ENCODE measurements around the gene C9orf85.
"Not testable (repeated sequence)": the region's sequence is repeated elsewhere in the genome, so short reads cannot be mapped to it uniquely, and the experiment has no call there.

C9orf85 gene

GRCh38 chr9:71980266-71981190 is 69.1 kb downstream of the C9orf85 start:
- H3K9ac ChIP-seq (ENCODE audit: low read depth, low read length): no peak overlapping the region
- 90% methylated on average over 3 of the region's 5 CpGs for WGBS
- H3K4me1 ChIP-seq (ENCODE audit: insufficient read depth, low read length): peaks cover 16% of the 10 kb centered on the region
- H3K27ac ChIP-seq (ENCODE audit: low read depth, low read length): no peak overlapping the region
- no peaks in the 10 kb centered on the region for H3K27me3 ChIP-seq (ENCODE audit: insufficient read depth, low read length)
- no peaks in the 10 kb centered on the region for H3K36me3 ChIP-seq (ENCODE audit: insufficient read depth, low read length)
- no peak overlapping the region for H3K4me3 ChIP-seq (ENCODE audit: low read length)
- H3K9me3 ChIP-seq (ENCODE audit: insufficient read depth, low read depth, low read length): no peaks in the 10 kb centered on the region

- Histone ChIP-seq H3K4me1 (ENCODE audit: insufficient read depth, low read length) (peaks cover 19% of the 10 kb centered on the region), H3K9me3 (ENCODE audit: insufficient read depth, low read depth, low read length) (no peaks in the 10 kb centered on the region), H3K27me3 (ENCODE audit: insufficient read depth, low read length) (no peaks in the 10 kb centered on the region), H3K4me3 (ENCODE audit: low read length) (no peak overlapping the region), H3K27ac (ENCODE audit: low read depth, low read length) (no peak overlapping the region), H3K9ac (ENCODE audit: low read depth, low read length) (no peak overlapping the region), H3K36me3 (ENCODE audit: insufficient read depth, low read length) (no peaks in the 10 kb centered on the region)
- 100% methylated on average over 2 of the region's 2 CpGs for WGBS
Observed at GRCh38 chr9:71981944-71982343, 70.5 kb downstream of the C9orf85 start.

- Histone ChIP-seq H3K4me1 (ENCODE audit: insufficient read depth, low read length) (peaks cover 19% of the 10 kb centered on the region), H3K27ac (ENCODE audit: low read depth, low read length) (no peak overlapping the region), H3K4me3 (ENCODE audit: low read length) (no peak overlapping the region), H3K36me3 (ENCODE audit: insufficient read depth, low read length) (no peaks in the 10 kb centered on the region), H3K9ac (ENCODE audit: low read depth, low read length) (no peak overlapping the region), H3K27me3 (ENCODE audit: insufficient read depth, low read length) (no peaks in the 10 kb centered on the region), H3K9me3 (ENCODE audit: insufficient read depth, low read depth, low read length) (no peaks in the 10 kb centered on the region)
- WGBS: 91% methylated on average over 2 of the region's 2 CpGs
Observed at GRCh38 chr9:71984403-71984802, 73.0 kb downstream of the C9orf85 start.

GRCh38 chr9:71984831-71985281 is 73.4 kb downstream of the C9orf85 start:
- Histone ChIP-seq H3K4me3 (ENCODE audit: low read length) (no peak overlapping the region), H3K27me3 (ENCODE audit: insufficient read depth, low read length) (no peaks in the 10 kb centered on the region), H3K9me3 (ENCODE audit: insufficient read depth, low read depth, low read length) (no peaks in the 10 kb centered on the region), H3K36me3 (ENCODE audit: insufficient read depth, low read length) (no peaks in the 10 kb centered on the region), H3K9ac (ENCODE audit: low read depth, low read length) (no peak overlapping the region), H3K27ac (ENCODE audit: low read depth, low read length) (no peak overlapping the region), H3K4me1 (ENCODE audit: insufficient read depth, low read length) (peaks cover 19% of the 10 kb centered on the region)
- WGBS: 75% methylated on average over 5 of the region's 7 CpGs

- no peak overlapping the region for H3K4me3 ChIP-seq (ENCODE audit: low read length)
- H3K9ac ChIP-seq (ENCODE audit: low read depth, low read length): no peak overlapping the region
- H3K36me3 ChIP-seq (ENCODE audit: insufficient read depth, low read length): no peaks in the 10 kb centered on the region
- H3K27me3 ChIP-seq (ENCODE audit: insufficient read depth, low read length): no peaks in the 10 kb centered on the region
- no peak overlapping the region for H3K27ac ChIP-seq (ENCODE audit: low read depth, low read length)
- no peaks in the 10 kb centered on the region for H3K9me3 ChIP-seq (ENCODE audit: insufficient read depth, low read depth, low read length)
- peaks cover 19% of the 10 kb centered on the region for H3K4me1 ChIP-seq (ENCODE audit: insufficient read depth, low read length)
- 44% methylated on average over 10 of the region's 10 CpGs for WGBS
Observed at GRCh38 chr9:71985297-71985911, 74.0 kb downstream of the C9orf85 start.

- Histone ChIP-seq H3K4me3 (ENCODE audit: low read length) (no peak overlapping the region), H3K36me3 (ENCODE audit: insufficient read depth, low read length) (no peaks in the 10 kb centered on the region), H3K9me3 (ENCODE audit: insufficient read depth, low read depth, low read length) (no peaks in the 10 kb centered on the region), H3K4me1 (ENCODE audit: insufficient read depth, low read length) (peaks cover 19% of the 10 kb centered on the region), H3K27me3 (ENCODE audit: insufficient read depth, low read length) (no peaks in the 10 kb centered on the region), H3K27ac (ENCODE audit: low read depth, low read length) (no peak overlapping the region), H3K9ac (ENCODE audit: low read depth, low read length) (no peak overlapping the region)
- 92% methylated on average over 3 of the region's 3 CpGs for WGBS
Observed at GRCh38 chr9:71986900-71987299, 75.5 kb downstream of the C9orf85 start.

- Histone ChIP-seq H3K27ac (ENCODE audit: low read depth, low read length) (no peak overlapping the region), H3K27me3 (ENCODE audit: insufficient read depth, low read length) (no peaks in the 10 kb centered on the region), H3K4me1 (ENCODE audit: insufficient read depth, low read length) (peaks cover 19% of the 10 kb centered on the region), H3K9ac (ENCODE audit: low read depth, low read length) (no peak overlapping the region), H3K4me3 (ENCODE audit: low read length) (no peak overlapping the region), H3K36me3 (ENCODE audit: insufficient read depth, low read length) (no peaks in the 10 kb centered on the region), H3K9me3 (ENCODE audit: insufficient read depth, low read depth, low read length) (no peaks in the 10 kb centered on the region)
- WGBS: 88% methylated on average over 9 of the region's 11 CpGs
Observed at GRCh38 chr9:71987471-71988371, 76.3 kb downstream of the C9orf85 start.

GRCh38 chr9:71990466-71990865 is 79.0 kb downstream of the C9orf85 start:
- Histone ChIP-seq H3K4me3 (ENCODE audit: low read length) (no peak overlapping the region), H3K27ac (ENCODE audit: low read depth, low read length) (no peak overlapping the region), H3K36me3 (ENCODE audit: insufficient read depth, low read length) (no peaks in the 10 kb centered on the region), H3K4me1 (ENCODE audit: insufficient read depth, low read length) (peaks cover 6% of the 10 kb centered on the region), H3K9ac (ENCODE audit: low read depth, low read length) (no peak overlapping the region), H3K9me3 (ENCODE audit: insufficient read depth, low read depth, low read length) (no peaks in the 10 kb centered on the region), H3K27me3 (ENCODE audit: insufficient read depth, low read length) (no peaks in the 10 kb centered on the region)
- 82% methylated on average over 1 of the region's 1 CpG for WGBS

- no peak overlapping the region for H3K4me3 ChIP-seq (ENCODE audit: low read length)
- H3K9ac ChIP-seq (ENCODE audit: low read depth, low read length): no peak overlapping the region
- no peak overlapping the region for H3K27ac ChIP-seq (ENCODE audit: low read depth, low read length)
- H3K4me1 ChIP-seq (ENCODE audit: insufficient read depth, low read length): peaks cover 15% of the 10 kb centered on the region
- peaks cover 13% of the 10 kb centered on the region for H3K9me3 ChIP-seq (ENCODE audit: insufficient read depth, low read depth, low read length)
- no peaks in the 10 kb centered on the region for H3K27me3 ChIP-seq (ENCODE audit: insufficient read depth, low read length)
- no peaks in the 10 kb centered on the region for H3K36me3 ChIP-seq (ENCODE audit: insufficient read depth, low read length)
Observed at GRCh38 chr9:72005451-72005850, 94.0 kb downstream of the C9orf85 start.

GRCh38 chr9:72006501-72006900 is 95.1 kb downstream of the C9orf85 start:
- Histone ChIP-seq H3K27me3 (ENCODE audit: insufficient read depth, low read length) (no peaks in the 10 kb centered on the region), H3K4me1 (ENCODE audit: insufficient read depth, low read length) (peaks cover 15% of the 10 kb centered on the region), H3K27ac (ENCODE audit: low read depth, low read length) (no peak overlapping the region), H3K36me3 (ENCODE audit: insufficient read depth, low read length) (no peaks in the 10 kb centered on the region), H3K9ac (ENCODE audit: low read depth, low read length) (no peak overlapping the region), H3K9me3 (ENCODE audit: insufficient read depth, low read depth, low read length) (peaks cover 4% of the 10 kb centered on the region; the same call in 1 of the 2 replicates), H3K4me3 (ENCODE audit: low read length) (no peak overlapping the region)
- WGBS: 82% methylated on average over 5 of the region's 5 CpGs

- not testable (repeated sequence) for H3K9me3 ChIP-seq (ENCODE audit: insufficient read depth, low read depth, low read length); H3K36me3 ChIP-seq (ENCODE audit: insufficient read depth, low read length); H3K9ac ChIP-seq (ENCODE audit: low read depth, low read length); H3K27ac ChIP-seq (ENCODE audit: low read depth, low read length); H3K27me3 ChIP-seq (ENCODE audit: insufficient read depth, low read length); H3K4me3 ChIP-seq (ENCODE audit: low read length)
- peaks cover 15% of the 10 kb centered on the region for H3K4me1 ChIP-seq (ENCODE audit: insufficient read depth, low read length)
- 90% methylated on average over 19 of the region's 20 CpGs for WGBS
Observed at GRCh38 chr9:72007726-72008125, 96.3 kb downstream of the C9orf85 start.
